WTC11 (cell line): ENCODE results near the gene SPINT2. TPM values are rescaled to one million over a fixed set of nuclear protein-coding genes. Genes with fewer than 3 reads are reported as not detected.

Source experiments
- ATAC-seq: fragments of 200-7000 bp; cut with Tn5 transposase; 2 replicates; pipeline ENCODE4 v1.10.0; 2021; ENCODE audit warnings: mild to moderate bottlenecking, moderate library complexity
- CTCF ChIA-PET: fragments of 300-600 bp; sonication (Branson Sonifier 250); formaldehyde crosslinking; loops from one replicate; lab custom pipeline; 2021; ENCODE audit warnings: antibody characterized with exemption; lab: Charles Lee
- POLR2A ChIA-PET: fragments of 350-600 bp; sonication (Branson Sonifier 250); formaldehyde crosslinking; loops from one replicate; lab custom pipeline; 2021; ENCODE audit warnings: antibody characterized with exemption; lab: Charles Lee
- DNase-seq: peaks from one replicate; pipeline ENCODE4 v3.0.0; 2021; ENCODE audit warnings: low spot score
- H3K27ac Mint-ChIP-seq: 2 replicates; pipeline ENCODE4 v1.8.0; 2021; ENCODE audit warnings: mixed read lengths
- H3K27me3 Mint-ChIP-seq: 2 replicates; pipeline ENCODE4 v1.8.0; 2021; ENCODE audit warnings: low read depth, mild to moderate bottlenecking, moderate library complexity, mixed read lengths
- H3K36me3 Mint-ChIP-seq: 2 replicates; pipeline ENCODE4 v1.8.0; 2021; ENCODE audit warnings: mixed read lengths
- H3K4me1 Mint-ChIP-seq: 2 replicates; pipeline ENCODE4 v1.8.0; 2022; ENCODE audit warnings: mixed read lengths
- H3K4me3 Mint-ChIP-seq: 2 replicates; pipeline ENCODE4 v1.8.0; 2021; ENCODE audit warnings: mild to moderate bottlenecking, moderate library complexity, mixed read lengths
- H3K9me3 Mint-ChIP-seq: 2 replicates; pipeline ENCODE4 v1.8.0; 2021; ENCODE audit warnings: mixed read lengths
- AFF4 ChIP-seq: sonication (generic); formaldehyde crosslinking; IDR thresholded peaks from 2 replicates; pipeline ENCODE4 v1.8.1; 2023; ENCODE audit warnings: mild to moderate bottlenecking, missing genetic modification reagents, borderline replicate concordance
- ATF3 ChIP-seq: sonication (generic); formaldehyde crosslinking; conservative IDR thresholded peaks from 2 replicates; pipeline ENCODE4 v1.8.1; 2022; ENCODE audit warnings: mild to moderate bottlenecking, missing genetic modification reagents
- ETV6 ChIP-seq: sonication (generic); formaldehyde crosslinking; IDR thresholded peaks from 2 replicates; pipeline ENCODE4 v1.8.1; 2022; ENCODE audit warnings: mild to moderate bottlenecking, missing genetic modification reagents
- FOXK1 ChIP-seq: sonication (generic); formaldehyde crosslinking; IDR thresholded peaks from 2 replicates; pipeline ENCODE4 v1.8.0; 2022; ENCODE audit warnings: mild to moderate bottlenecking, moderate library complexity, missing genetic modification reagents
- GABPB1 ChIP-seq: sonication (generic); formaldehyde crosslinking; IDR thresholded peaks from 2 replicates; pipeline ENCODE4 v1.8.1; 2023; ENCODE audit warnings: mild to moderate bottlenecking, missing genetic modification reagents
- GRHL2 ChIP-seq: fragments of 250-450 bp; sonication (Bioruptor Pico); IDR thresholded peaks from 2 replicates; pipeline ENCODE4 v1.8.0; 2022; ENCODE audit warnings: mild to moderate bottlenecking, moderate library complexity; ENCODE audit not compliant: insufficient replicate concordance, severe bottlenecking
- GTF2I ChIP-seq: fragments of 250-450 bp; sonication (Bioruptor Pico); conservative IDR thresholded peaks from 2 replicates; pipeline ENCODE4 v1.4.0; 2021; ENCODE audit warnings: mild to moderate bottlenecking
- IRF2 ChIP-seq: sonication (generic); formaldehyde crosslinking; IDR thresholded peaks from 2 replicates; pipeline ENCODE4 v1.8.0; 2022; ENCODE audit warnings: low read depth, missing genetic modification reagents, borderline replicate concordance
- NR2C2 ChIP-seq: sonication (generic); formaldehyde crosslinking; IDR thresholded peaks from 2 replicates; pipeline ENCODE4 v1.8.0; 2022; ENCODE audit warnings: mild to moderate bottlenecking, missing genetic modification reagents
- OVOL2 ChIP-seq: fragments of 250-450 bp; sonication (Bioruptor Pico); IDR thresholded peaks from 2 replicates; pipeline ENCODE4 v1.9.0; 2021; ENCODE audit warnings: mild to moderate bottlenecking, borderline replicate concordance
- SOX15 ChIP-seq: fragments of 250-450 bp; sonication (Bioruptor Pico); IDR thresholded peaks from 2 replicates; pipeline ENCODE4 v1.9.0; 2021; ENCODE audit warnings: mild to moderate bottlenecking
- SP1 ChIP-seq: sonication (generic); formaldehyde crosslinking; conservative IDR thresholded peaks from 2 replicates; pipeline ENCODE4 v1.8.1; 2022; ENCODE audit warnings: missing genetic modification reagents
- TP53 ChIP-seq: sonication (generic); formaldehyde crosslinking; IDR thresholded peaks from 2 replicates; pipeline ENCODE4 v1.8.1; 2023; ENCODE audit warnings: mild to moderate bottlenecking, missing genetic modification reagents
- USF1 ChIP-seq: sonication (generic); formaldehyde crosslinking; IDR thresholded peaks from 2 replicates; pipeline ENCODE4 v1.8.0; 2022; ENCODE audit warnings: mild to moderate bottlenecking, missing genetic modification reagents
- ZNF121 ChIP-seq: sonication (generic); formaldehyde crosslinking; IDR thresholded peaks from 2 replicates; pipeline ENCODE4 v1.8.0; 2023; ENCODE audit warnings: missing genetic modification reagents
- total RNA-seq: library from RNA; stranded (reverse); gene quantifications from 3 replicates; pipeline ENCODE4 v1.2.3, GENCODE V29; 2021
- TF ChIP-seq, protein P1 (sequence below): sonication (generic); formaldehyde crosslinking; IDR thresholded peaks from 2 replicates; pipeline ENCODE4 v1.8.1; 2022; ENCODE audit warnings: low read depth, mild to moderate bottlenecking, moderate library complexity, missing genetic modification reagents, borderline replicate concordance
- TF ChIP-seq, protein P2 (sequence below): sonication (generic); formaldehyde crosslinking; IDR thresholded peaks from 2 replicates; pipeline ENCODE4 v1.8.0; 2022; ENCODE audit warnings: mild to moderate bottlenecking, missing genetic modification reagents

Gene SPINT2
- total RNA-seq, 1 experiment from 2014 or later, result 335 TPM

DNA sequence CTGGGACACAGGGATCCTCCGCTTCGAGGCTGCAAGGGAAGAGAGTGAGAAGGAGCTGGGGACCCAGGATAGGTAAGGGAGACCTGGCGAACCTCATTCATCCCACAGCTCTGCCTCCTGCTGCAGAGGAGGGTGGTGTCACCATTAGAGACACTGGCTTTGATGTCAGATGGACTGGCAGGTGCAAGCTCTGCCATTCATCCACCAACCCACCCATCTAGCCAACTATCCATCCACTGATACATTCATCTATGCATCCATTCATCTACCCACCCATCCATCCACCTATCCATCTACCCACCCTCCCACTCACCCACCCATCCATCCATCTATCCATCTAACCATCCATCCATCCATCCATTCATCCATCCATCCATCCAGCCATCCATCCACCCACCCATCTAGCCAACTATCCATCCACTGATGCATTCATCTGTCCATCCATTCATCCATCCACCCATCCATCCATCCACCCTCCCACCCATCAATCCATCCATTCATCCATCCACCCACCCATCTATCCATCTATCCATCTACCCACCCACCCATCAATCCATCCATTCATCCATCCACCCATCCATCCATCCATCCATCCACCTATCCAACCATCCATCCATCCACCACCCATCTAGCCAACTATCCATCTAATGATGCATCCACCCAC, 45.4 kb downstream of the SPINT2 start:
- Mint-ChIP-seq H3K4me3 (no peak overlapping the region), H3K27ac (no peak overlapping the region), H3K36me3 (no peaks in the 10 kb centered on the region), H3K4me1 (peaks cover 10% of the 10 kb centered on the region), H3K27me3 (no peaks in the 10 kb centered on the region), H3K9me3 (no peaks in the 10 kb centered on the region)
- no peak for ATAC-seq
- ChIA-PET POLR2A (interaction anchor here (0.5 to 0.9 kb wide), 2 partner anchors 24 to 403 kb away, joined by 3 to 4 read pairs; partner anchors contain the start of gene WDR87), CTCF (interaction anchor here (0.5 to 0.6 kb wide), 2 partner anchors 19 to 614 kb away, joined by 3 read pairs; no protein-coding TSS in a partner anchor)
- DNase-seq, result no peak
- no peak for TF ChIP-seq ATF3 (CRISPR knock-in tag)
- no peak for TF ChIP-seq GRHL2

- no peak for DNase-seq
- H3K36me3 Mint-ChIP-seq, result no peaks in the 10 kb centered on the region
- H3K27ac Mint-ChIP-seq, result no peak overlapping the region
- TF ChIP-seq IRF2 (CRISPR knock-in tag), result no peak
- TF ChIP-seq, protein P1, sequence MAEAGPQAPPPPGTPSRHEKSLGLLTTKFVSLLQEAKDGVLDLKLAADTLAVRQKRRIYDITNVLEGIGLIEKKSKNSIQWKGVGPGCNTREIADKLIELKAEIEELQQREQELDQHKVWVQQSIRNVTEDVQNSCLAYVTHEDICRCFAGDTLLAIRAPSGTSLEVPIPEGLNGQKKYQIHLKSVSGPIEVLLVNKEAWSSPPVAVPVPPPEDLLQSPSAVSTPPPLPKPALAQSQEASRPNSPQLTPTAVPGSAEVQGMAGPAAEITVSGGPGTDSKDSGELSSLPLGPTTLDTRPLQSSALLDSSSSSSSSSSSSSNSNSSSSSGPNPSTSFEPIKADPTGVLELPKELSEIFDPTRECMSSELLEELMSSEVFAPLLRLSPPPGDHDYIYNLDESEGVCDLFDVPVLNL, result no peak
- TF ChIP-seq OVOL2, result no peak
- TF ChIP-seq ETV6 (CRISPR knock-in tag), result no peak
- no peak for TF ChIP-seq SOX15
- TF ChIP-seq, all 79 proteins: peak for 0
- ATAC-seq, result no peak
- ChIA-PET CTCF (interaction anchor here (0.6 kb wide), 1 partner anchor 18 kb away, joined by 3 read pairs; no protein-coding TSS in a partner anchor), POLR2A (no interaction called here)
- peaks cover 11% of the 10 kb centered on the region for H3K4me1 Mint-ChIP-seq
- no peaks in the 10 kb centered on the region for H3K27me3 Mint-ChIP-seq
- no peaks in the 10 kb centered on the region for H3K9me3 Mint-ChIP-seq
- no peak overlapping the region for H3K4me3 Mint-ChIP-seq
These were observed 45.9 kb downstream of the SPINT2 start for GRCh38 chr19:38310279-38310670.

DNA sequence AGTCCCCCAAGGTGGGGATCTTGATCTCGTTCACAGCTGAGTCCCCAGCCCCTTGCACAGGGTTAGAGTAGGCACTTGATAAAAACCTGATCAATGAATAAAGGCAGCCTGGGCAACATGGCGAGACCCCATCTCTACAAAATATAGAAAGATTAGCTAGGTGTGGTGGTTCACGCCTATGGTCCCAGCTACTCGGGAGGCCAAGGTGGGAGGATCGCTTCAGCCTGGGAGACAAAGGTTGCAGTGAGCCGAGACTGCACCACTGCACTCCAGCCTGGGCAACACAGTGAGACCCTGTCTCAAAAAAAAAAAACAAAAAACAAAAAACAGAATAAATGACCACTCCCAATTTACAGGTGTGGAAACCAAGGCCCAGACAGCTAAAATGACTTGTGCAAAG, 46.6 kb downstream of the SPINT2 start:
- peaks cover 9% of the 10 kb centered on the region for H3K4me1 Mint-ChIP-seq
- TF ChIP-seq USF1 (CRISPR knock-in tag) (no peak), ZNF121 (peak; percentile 67; the same call in 1 of the 2 replicates)
- TF ChIP-seq, protein P1, result no peak
- POLR2A ChIA-PET, result no interaction called here
- CTCF ChIA-PET, result no interaction called here
- H3K27me3 Mint-ChIP-seq, result no peaks in the 10 kb centered on the region
- DNase-seq (no peak), ATAC-seq (no peak)
- H3K36me3 Mint-ChIP-seq, result no peaks in the 10 kb centered on the region
- H3K9me3 Mint-ChIP-seq, result no peaks in the 10 kb centered on the region
- no peak overlapping the region for H3K4me3 Mint-ChIP-seq
- no peak overlapping the region for H3K27ac Mint-ChIP-seq

- peaks cover 23% of the 10 kb centered on the region for H3K4me1 Mint-ChIP-seq
- H3K9me3 Mint-ChIP-seq, result no peaks in the 10 kb centered on the region
- peak within 1 kb of the TSS; percentile 88 for H3K4me3 Mint-ChIP-seq
- no peaks in the 10 kb centered on the region for H3K36me3 Mint-ChIP-seq
- peak within 1 kb of the TSS; percentile 97 for H3K27ac Mint-ChIP-seq
- POLR2A ChIA-PET, result interaction anchor here (0.6 kb wide), 1 partner anchor 60 kb away, joined by 3 read pairs; the partner anchor contains the start of gene PPP1R14A
- H3K27me3 Mint-ChIP-seq, result peaks cover 44% of the 10 kb centered on the region
- peak; percentile 91 for ATAC-seq
- DNase-seq, result peak; percentile 97
- CTCF ChIA-PET, result no interaction called here
- TF ChIP-seq AFF4 (CRISPR knock-in tag) (no peak), FOXK1 (peak; percentile 30; the same call in 1 of the 2 replicates), GTF2I (peak; percentile 77; the same call in 1 of the 2 replicates), TP53 (no peak), GABPB1 (CRISPR knock-in tag) (peak; percentile 62; the same call in 1 of the 2 replicates), SP1 (CRISPR knock-in tag) (peak; percentile 67), NR2C2 (CRISPR knock-in tag) (peak; percentile 65; the same call in 1 of the 2 replicates)
- TF ChIP-seq, protein P2, sequence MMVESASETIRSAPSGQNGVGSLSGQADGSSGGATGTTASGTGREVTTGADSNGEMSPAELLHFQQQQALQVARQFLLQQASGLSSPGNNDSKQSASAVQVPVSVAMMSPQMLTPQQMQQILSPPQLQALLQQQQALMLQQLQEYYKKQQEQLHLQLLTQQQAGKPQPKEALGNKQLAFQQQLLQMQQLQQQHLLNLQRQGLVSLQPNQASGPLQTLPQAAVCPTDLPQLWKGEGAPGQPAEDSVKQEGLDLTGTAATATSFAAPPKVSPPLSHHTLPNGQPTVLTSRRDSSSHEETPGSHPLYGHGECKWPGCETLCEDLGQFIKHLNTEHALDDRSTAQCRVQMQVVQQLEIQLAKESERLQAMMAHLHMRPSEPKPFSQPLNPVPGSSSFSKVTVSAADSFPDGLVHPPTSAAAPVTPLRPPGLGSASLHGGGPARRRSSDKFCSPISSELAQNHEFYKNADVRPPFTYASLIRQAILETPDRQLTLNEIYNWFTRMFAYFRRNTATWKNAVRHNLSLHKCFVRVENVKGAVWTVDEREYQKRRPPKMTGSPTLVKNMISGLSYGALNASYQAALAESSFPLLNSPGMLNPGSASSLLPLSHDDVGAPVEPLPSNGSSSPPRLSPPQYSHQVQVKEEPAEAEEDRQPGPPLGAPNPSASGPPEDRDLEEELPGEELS (CRISPR knock-in tag), result peak; percentile 28; the same call in 1 of the 2 replicates
These were observed 51.5 kb downstream of the SPINT2 start, which contains the start of gene YIF1B for GRCh38 chr19:38315657-38316476. TSS of gene YIF1B (minus strand) at chr19:38315947. CDS start at chr19:38315917, 30 bp downstream.
